GM10847 (cell line): ENCODE results near the gene DKKL1.

Source experiments
- POLR2A ChIP-seq: IDR thresholded peaks from 2 replicates; pipeline ENCODE4 v1.6.1; 2011; ENCODE audit not compliant: insufficient read length; ENCODE audit errors: extremely low read depth

The DKKL1 gene

GRCh38 chr19:49403404-49404187 is 39.9 kb downstream of the DKKL1 start:
- no peak for TF ChIP-seq POLR2A

GRCh38 chr19:49407079-49407478 is 43.4 kb downstream of the DKKL1 start:
- no peak for TF ChIP-seq POLR2A

DNA sequence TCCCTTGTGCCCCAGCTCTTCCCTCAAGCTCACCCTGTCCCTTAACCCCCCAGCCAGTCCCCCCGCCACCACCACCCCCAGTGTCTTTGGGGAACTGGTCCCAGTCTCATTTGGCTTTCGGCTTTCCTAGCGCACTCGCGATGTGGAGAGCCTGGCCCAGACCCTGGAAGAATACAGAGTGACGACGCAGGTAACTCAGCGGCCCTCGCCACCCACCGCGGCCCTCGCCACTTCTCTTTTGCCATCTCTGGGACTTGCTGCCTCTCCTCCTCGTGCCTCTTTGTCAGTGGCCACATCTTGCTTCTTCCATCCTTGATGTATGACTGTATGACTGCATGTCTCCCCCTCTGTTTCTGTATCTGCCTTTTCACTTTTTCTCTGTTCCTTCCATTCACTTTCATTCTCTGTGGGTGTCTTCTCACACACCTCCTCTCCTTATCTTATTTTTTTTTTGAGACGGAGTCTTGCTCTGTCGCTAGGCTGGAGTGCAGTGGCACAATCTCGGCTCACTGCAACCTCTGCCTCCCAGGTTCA is 43.9 kb downstream of the DKKL1 start:
- no peak for TF ChIP-seq POLR2A

GRCh38 chr19:49408816-49409440 is 45.3 kb downstream of the DKKL1 start:
- TF ChIP-seq POLR2A = no peak

- no peak for TF ChIP-seq POLR2A
Measured at GRCh38 chr19:49409441-49410029, 45.9 kb downstream of the DKKL1 start.

DNA sequence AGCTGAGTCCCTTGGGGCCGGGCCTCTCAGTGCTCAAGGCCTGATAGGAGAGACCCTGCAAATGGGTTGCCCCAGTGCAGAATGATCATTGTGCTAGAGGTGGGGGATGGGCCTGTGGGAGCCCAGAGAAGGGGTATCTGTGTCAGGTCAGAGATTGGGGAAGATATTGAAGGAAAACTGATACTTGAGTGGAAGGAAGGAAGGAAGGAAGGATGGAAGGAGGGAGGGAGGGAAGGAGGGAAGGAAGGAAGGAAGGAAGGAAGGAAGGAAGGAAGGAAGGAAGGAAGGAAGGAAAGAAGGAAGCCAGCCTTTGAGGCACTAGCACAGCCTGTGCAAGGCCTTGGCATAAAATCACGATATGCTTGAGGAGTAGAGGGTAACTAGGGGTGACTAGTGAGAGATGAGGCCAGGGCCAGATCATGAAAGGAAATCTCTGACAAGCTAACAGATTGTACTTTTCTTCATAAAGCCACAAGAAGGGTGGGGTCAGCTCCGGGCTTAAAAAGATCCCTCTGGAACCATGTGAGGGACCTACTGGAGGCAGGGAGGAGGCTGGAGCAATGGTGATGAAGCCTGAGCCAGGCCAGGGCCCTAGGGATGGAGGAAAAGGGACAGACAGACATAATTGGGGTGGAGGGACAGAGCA is 48.1 kb downstream of the DKKL1 start:
- TF ChIP-seq POLR2A = no peak

GRCh38 chr19:49413348-49413747 is 49.7 kb downstream of the DKKL1 start:
- no peak for TF ChIP-seq POLR2A

DNA sequence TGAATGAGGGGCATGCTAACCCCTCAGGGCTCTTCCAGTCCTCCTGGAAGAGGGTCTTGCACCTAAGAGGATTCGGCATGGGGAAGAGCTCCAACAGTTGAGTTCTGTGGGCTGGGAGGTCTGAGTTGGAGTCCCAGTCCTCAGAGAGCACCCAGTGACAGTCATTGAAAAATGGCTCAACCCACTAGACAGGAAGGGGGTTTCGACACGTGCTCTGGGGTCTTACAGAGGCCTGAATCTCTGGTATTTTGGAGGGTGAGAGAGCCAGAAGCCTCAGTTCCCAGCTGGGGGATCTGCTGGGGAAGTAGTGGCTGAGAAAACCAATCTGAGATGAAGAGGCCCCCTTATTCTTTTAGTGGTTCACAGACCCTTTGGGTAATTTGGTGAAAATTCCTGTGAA is 50.6 kb downstream of the DKKL1 start:
- TF ChIP-seq POLR2A = no peak

- no peak for TF ChIP-seq POLR2A
Measured at GRCh38 chr19:49415102-49415809, 51.6 kb downstream of the DKKL1 start.

GRCh38 chr19:49415810-49416200 is 52.1 kb downstream of the DKKL1 start:
- no peak for TF ChIP-seq POLR2A

- no peak for TF ChIP-seq POLR2A
Measured at GRCh38 chr19:49417088-49417487, 53.4 kb downstream of the DKKL1 start.

- TF ChIP-seq POLR2A = no peak
Measured at GRCh38 chr19:49418511-49418910, 54.8 kb downstream of the DKKL1 start.

GRCh38 chr19:49419173-49419572 is 55.5 kb downstream of the DKKL1 start:
- TF ChIP-seq POLR2A = no peak

DNA sequence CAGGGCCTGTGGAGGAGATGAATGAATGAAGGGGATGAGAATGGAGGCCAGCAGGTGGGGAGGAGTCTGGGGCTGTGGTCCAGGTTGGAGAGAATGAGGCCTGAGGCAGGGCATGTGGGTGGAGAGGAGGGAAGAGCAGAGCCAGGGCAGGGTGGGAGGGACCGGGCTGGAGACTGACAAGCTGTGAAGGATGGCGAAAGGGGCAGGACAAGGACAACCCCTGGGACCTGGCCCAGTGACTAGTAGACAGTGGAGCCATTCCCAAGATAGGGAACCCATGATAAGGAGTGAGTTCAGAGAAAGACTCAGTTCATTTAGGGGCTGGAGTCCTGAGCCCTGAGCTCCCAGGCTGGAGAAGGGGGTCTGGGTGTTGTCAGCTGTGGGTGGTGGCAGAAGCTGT is 56.5 kb downstream of the DKKL1 start:
- no peak for TF ChIP-seq POLR2A
